ENCODE data around the gene ENG.

GRCh38 chr9:127893392-127893791, 38.9 kb upstream of the ENG start:
- no peak for TF ChIP-seq ZNF274 (IDR thresholded peaks at IDR 0.05; ENCODE audit: low read depth, low read length)
- no peak for TF ChIP-seq YY1 (IDR thresholded peaks at IDR 0.05; ENCODE audit: insufficient read depth, insufficient read length)
